Liver (tissue), 9 donors: ENCODE results near the gene CD300E. TPM values are rescaled to one million over a fixed set of nuclear protein-coding genes. Genes with fewer than 3 reads are reported as not detected.

ENCODE experiments used
- DNase-seq: peaks from one replicate; pipeline ENCODE4 v3.0.0-alpha.2; 2017; ENCODE audit warnings: low spot score
- H3K27ac ChIP-seq, 2 donors: one replicate each; pipeline ENCODE4 v1.7.0; 2013; ENCODE audit warnings: inconsistent platforms in 2 of 2, low read length in 2 of 2, control low read depth in 1 of 2, low read depth in 1 of 2, mild to moderate bottlenecking in 1 of 2
- H3K27me3 ChIP-seq, 4 donors: one replicate each; pipeline versions ENCODE4 v1.6.1 to v1.7.0; 2013; ENCODE audit warnings: low read length in 3 of 4, inconsistent platforms in 1 of 4, mild to moderate bottlenecking in 1 of 4, moderate library complexity in 1 of 4; ENCODE audit not compliant: control insufficient read depth in 4 of 4, insufficient read depth in 4 of 4
- H3K36me3 ChIP-seq, 4 donors: one replicate each; pipeline versions ENCODE4 v1.6.1 to v1.7.0; 2013; ENCODE audit warnings: low read length in 3 of 4, mild to moderate bottlenecking in 3 of 4, low read depth in 1 of 4, moderate library complexity in 1 of 4; ENCODE audit not compliant: control insufficient read depth in 4 of 4, insufficient read depth in 3 of 4
- H3K4me1 ChIP-seq, 4 donors: one replicate each; pipeline versions ENCODE4 v1.6.1 to v1.7.0; 2013; ENCODE audit warnings: low read length in 3 of 4, mild to moderate bottlenecking in 3 of 4, moderate library complexity in 1 of 4; ENCODE audit not compliant: control insufficient read depth in 4 of 4, insufficient read depth in 4 of 4
- H3K4me3 ChIP-seq, 3 donors: one replicate each; pipeline versions ENCODE4 v1.6.1 to v1.7.0; 2013; ENCODE audit warnings: low read length in 3 of 3, control low read depth in 1 of 3, low read depth in 1 of 3, mild to moderate bottlenecking in 1 of 3
- H3K9ac ChIP-seq, 2 donors: one replicate each; pipeline ENCODE4 v1.7.0; 2013; ENCODE audit warnings: low read length in 2 of 2, mild to moderate bottlenecking in 2 of 2, moderate library complexity in 2 of 2, control low read depth in 1 of 2, low read depth in 1 of 2
- H3K9me3 ChIP-seq, 4 donors: one replicate each; pipeline versions ENCODE4 v1.6.1 to v1.7.0; 2013; ENCODE audit warnings: low read length in 3 of 4; ENCODE audit not compliant: control insufficient read depth in 4 of 4
- EGR1 ChIP-seq, 2 donors: IDR thresholded peaks; 2 replicates each; pipeline ENCODE4 v1.6.1; 2016 to 2018; ENCODE audit warnings: antibody characterized with exemption in 2 of 2, low read depth in 2 of 2
- FOXA1 ChIP-seq: IDR thresholded peaks from 2 replicates; pipeline ENCODE4 v1.6.1; 2016; ENCODE audit warnings: antibody characterized with exemption
- FOXA2 ChIP-seq: IDR thresholded peaks from 2 replicates; pipeline ENCODE4 v1.6.1; 2016; ENCODE audit warnings: antibody characterized with exemption
- GABPA ChIP-seq, 2 donors: IDR thresholded peaks in 1 of 2; conservative IDR thresholded peaks in 1 of 2; 2 replicates each; pipeline ENCODE4 v1.6.1; 2016; ENCODE audit warnings: antibody characterized with exemption in 2 of 2, mild to moderate bottlenecking in 1 of 2, moderate library complexity in 1 of 2
- HNF4A ChIP-seq, 2 donors: conservative IDR thresholded peaks; 2 replicates each; pipeline ENCODE4 v1.6.1; 2016; ENCODE audit warnings: antibody characterized with exemption in 2 of 2, mild to moderate bottlenecking in 2 of 2
- HNF4G ChIP-seq: IDR thresholded peaks from 2 replicates; pipeline ENCODE4 v1.6.1; 2016; ENCODE audit warnings: antibody characterized with exemption
- JUND ChIP-seq, 2 donors: IDR thresholded peaks; 2 replicates each; pipeline ENCODE4 v1.6.1; 2016; ENCODE audit warnings: antibody characterized with exemption in 2 of 2
- MAX ChIP-seq: IDR thresholded peaks from 2 replicates; pipeline ENCODE4 v1.6.1; 2016; ENCODE audit warnings: antibody characterized with exemption
- NR2F2 ChIP-seq: IDR thresholded peaks from 2 replicates; pipeline ENCODE4 v1.6.1; 2016; ENCODE audit warnings: antibody characterized with exemption
- RAD21 ChIP-seq, 2 donors: IDR thresholded peaks; 2 replicates each; pipeline ENCODE4 v1.6.1; 2016; ENCODE audit warnings: antibody characterized with exemption in 2 of 2, mild to moderate bottlenecking in 2 of 2
- REST ChIP-seq: IDR thresholded peaks from 2 replicates; pipeline ENCODE4 v1.6.1; 2016; ENCODE audit warnings: antibody characterized with exemption, mild to moderate bottlenecking
- RXRA ChIP-seq, 2 donors: IDR thresholded peaks; 2 replicates each; pipeline ENCODE4 v1.6.1; 2017 to 2018; ENCODE audit warnings: antibody characterized with exemption in 2 of 2, mild to moderate bottlenecking in 1 of 2
- SP1 ChIP-seq: IDR thresholded peaks from 2 replicates; pipeline ENCODE4 v1.6.1; 2018; ENCODE audit warnings: antibody characterized with exemption, mild to moderate bottlenecking
- TAF1 ChIP-seq: conservative IDR thresholded peaks from 2 replicates; pipeline ENCODE4 v1.6.1; 2016; ENCODE audit warnings: antibody characterized with exemption, mild to moderate bottlenecking
- YY1 ChIP-seq: IDR thresholded peaks from 2 replicates; pipeline ENCODE4 v1.6.1; 2016; ENCODE audit warnings: antibody characterized with exemption, mild to moderate bottlenecking
- ZBTB33 ChIP-seq: IDR thresholded peaks from 2 replicates; pipeline ENCODE4 v1.6.1; 2016; ENCODE audit warnings: antibody characterized with exemption
- WGBS: extraction: QIAGEN DNeasy Blood & Tissue Kit; methylation state at CpG from one replicate; pipeline ENCODE4 v1.1.7; 2013; 5-methylcytosine and 5-hydroxymethylcytosine counted together
- polyA plus RNA-seq, 2 donors: library from polyadenylated mRNA; stranded (reverse) in 1 of 2; unstranded in 1 of 2; fragments of 200-250 nt in 1 of 2; fragments of >200 nt in 1 of 2; fragmentation: Nextera tagmentation in 1 of 2; extraction: Ambion mirVana in 1 of 2; gene quantifications; one replicate each; pipeline versions ENCODE4 v1.2.1 to v1.2.3, GENCODE V29; 2013 to 2015
- total RNA-seq, 2 donors: library from RNA; depleted of rRNA; stranded (reverse); fragments of >200 nt; gene quantifications; one replicate each; pipeline ENCODE4 v1.2.3, GENCODE V29; 2014
- TF ChIP-seq, protein P1 (sequence below): IDR thresholded peaks from 2 replicates; pipeline ENCODE4 v1.6.1; 2016; ENCODE audit warnings: antibody characterized with exemption
- TF ChIP-seq, protein P2 (sequence below): fragments of 150-350 bp; IDR thresholded peaks from 2 replicates; pipeline ENCODE4 v1.5.1; 2017; ENCODE audit warnings: improper control_type of control experiment, low read depth, low read length; ENCODE audit not compliant: missing input control
- donor health status: healthy.
- donor health status: healthy.
- donor health status: healthy.
- donor health status: healthy.
- donor health status: healthy.

CD300E gene
- total and polyA plus RNA-seq, 4 donors, result 0.07 to 0.75 (median 0.34) TPM

- TF ChIP-seq HNF4G (no peak), NR2F2 (no peak), JUND (IDR thresholded peaks at IDR 0.05) (no peak), SP1 (no peak), YY1 (no peak), REST (no peak), GABPA (IDR thresholded peaks at IDR 0.05 in 1 of 2, conservative IDR thresholded peaks at IDR 0.05 in 1 of 2) (no peak), HNF4A (conservative IDR thresholded peaks at IDR 0.05) (no peak), FOXA1 (no peak), ZBTB33 (no peak), EGR1 (IDR thresholded peaks at IDR 0.05; ENCODE audit: low read depth in 2 of 2) (no peak), TAF1 (no peak), RAD21 (IDR thresholded peaks at IDR 0.05) (no peak), MAX (no peak), RXRA (IDR thresholded peaks at IDR 0.05) (no peak), FOXA2 (no peak)
- TF ChIP-seq, protein P1, sequence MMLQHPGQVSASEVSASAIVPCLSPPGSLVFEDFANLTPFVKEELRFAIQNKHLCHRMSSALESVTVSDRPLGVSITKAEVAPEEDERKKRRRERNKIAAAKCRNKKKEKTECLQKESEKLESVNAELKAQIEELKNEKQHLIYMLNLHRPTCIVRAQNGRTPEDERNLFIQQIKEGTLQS, result no peak
- TF ChIP-seq, protein P2, sequence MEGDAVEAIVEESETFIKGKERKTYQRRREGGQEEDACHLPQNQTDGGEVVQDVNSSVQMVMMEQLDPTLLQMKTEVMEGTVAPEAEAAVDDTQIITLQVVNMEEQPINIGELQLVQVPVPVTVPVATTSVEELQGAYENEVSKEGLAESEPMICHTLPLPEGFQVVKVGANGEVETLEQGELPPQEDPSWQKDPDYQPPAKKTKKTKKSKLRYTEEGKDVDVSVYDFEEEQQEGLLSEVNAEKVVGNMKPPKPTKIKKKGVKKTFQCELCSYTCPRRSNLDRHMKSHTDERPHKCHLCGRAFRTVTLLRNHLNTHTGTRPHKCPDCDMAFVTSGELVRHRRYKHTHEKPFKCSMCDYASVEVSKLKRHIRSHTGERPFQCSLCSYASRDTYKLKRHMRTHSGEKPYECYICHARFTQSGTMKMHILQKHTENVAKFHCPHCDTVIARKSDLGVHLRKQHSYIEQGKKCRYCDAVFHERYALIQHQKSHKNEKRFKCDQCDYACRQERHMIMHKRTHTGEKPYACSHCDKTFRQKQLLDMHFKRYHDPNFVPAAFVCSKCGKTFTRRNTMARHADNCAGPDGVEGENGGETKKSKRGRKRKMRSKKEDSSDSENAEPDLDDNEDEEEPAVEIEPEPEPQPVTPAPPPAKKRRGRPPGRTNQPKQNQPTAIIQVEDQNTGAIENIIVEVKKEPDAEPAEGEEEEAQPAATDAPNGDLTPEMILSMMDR, result no peak
- no peaks in the 10 kb centered on the region for H3K9me3 ChIP-seq
- no peak overlapping the region for H3K27ac ChIP-seq
- no peaks in the 10 kb centered on the region for H3K4me1 ChIP-seq
- no peak for DNase-seq
- H3K36me3 ChIP-seq, result no peaks in the 10 kb centered on the region
- peaks cover 0 to 12% (median 1%) of the 10 kb centered on the region in 4 donors for H3K27me3 ChIP-seq
- no peak overlapping the region for H3K9ac ChIP-seq
- WGBS, result 77% methylated on average over 2 of the region's 2 CpGs
- no peak overlapping the region for H3K4me3 ChIP-seq
Measured at GRCh38 chr17:74644419-74644818, 20.9 kb upstream of the CD300E start.
